ENCODE measurements around the gene LMCD1. TPM values are rescaled to one million over a fixed set of nuclear protein-coding genes. Genes with fewer than 3 reads are reported as not detected.

The LMCD1 gene
- polyA plus RNA-seq, 2 of the 4 experiments (the other 2 are of a cell fraction): 64.3 to 85.4 TPM

- Histone ChIP-seq H3K4me2 (no peak overlapping the region), H3K4me3 (no peak overlapping the region), H3K4me1 (peaks cover 14% of the 10 kb centered on the region; the same call in 2 of the 3 replicates), H3K27ac (no peak overlapping the region), H3K9me3 (no peaks in the 10 kb centered on the region)
- ATAC-seq: no peak
- no peak for FAIRE-seq
- TF ChIP-seq RARB (CRISPR knock-in tag; IDR thresholded peaks at IDR 0.05) (no peak), CHD2 (IDR thresholded peaks at IDR 0.05; ENCODE audit: low read length, partially characterized antibody) (no peak), MYC (IDR thresholded peaks at IDR 0.05; ENCODE audit: borderline replicate concordance, low read length) (no peak), SMC3 (IDR thresholded peaks at IDR 0.05) (no peak), ZNF302 (CRISPR knock-in tag; IDR thresholded peaks at IDR 0.05) (no peak), HOXA7 (CRISPR knock-in tag; IDR thresholded peaks at IDR 0.05) (no peak), KDM5A (IDR thresholded peaks at IDR 0.05) (no peak), CEBPB (IDR thresholded peaks at IDR 0.05) (no peak), TP53 (CRISPR knock-in tag; IDR thresholded peaks at IDR 0.05) (no peak), FOSL2 (IDR thresholded peaks at IDR 0.05) (no peak), FOSL2 (CRISPR knock-in tag; IDR thresholded peaks at IDR 0.05) (no peak), HDAC2 (IDR thresholded peaks at IDR 0.05) (no peak), REST (IDR thresholded peaks at IDR 0.05) (no peak), HOXB5 (CRISPR knock-in tag; IDR thresholded peaks at IDR 0.05) (no peak), SREBF2 (IDR thresholded peaks at IDR 0.05) (no peak), FOSB (CRISPR knock-in tag; IDR thresholded peaks at IDR 0.05) (no peak), POLR2A (IDR thresholded peaks at IDR 0.05; ENCODE audit: low read length) (no peak), KDM1A (IDR thresholded peaks at IDR 0.05; ENCODE audit: low read depth) (no peak), CBX2 (IDR thresholded peaks at IDR 0.05; ENCODE audit: borderline replicate concordance, low read depth) (no peak)
- TF ChIP-seq, protein P1, sequence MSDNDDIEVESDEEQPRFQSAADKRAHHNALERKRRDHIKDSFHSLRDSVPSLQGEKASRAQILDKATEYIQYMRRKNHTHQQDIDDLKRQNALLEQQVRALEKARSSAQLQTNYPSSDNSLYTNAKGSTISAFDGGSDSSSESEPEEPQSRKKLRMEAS (IDR thresholded peaks at IDR 0.05): no peak
- TF ChIP-seq, protein P2, sequence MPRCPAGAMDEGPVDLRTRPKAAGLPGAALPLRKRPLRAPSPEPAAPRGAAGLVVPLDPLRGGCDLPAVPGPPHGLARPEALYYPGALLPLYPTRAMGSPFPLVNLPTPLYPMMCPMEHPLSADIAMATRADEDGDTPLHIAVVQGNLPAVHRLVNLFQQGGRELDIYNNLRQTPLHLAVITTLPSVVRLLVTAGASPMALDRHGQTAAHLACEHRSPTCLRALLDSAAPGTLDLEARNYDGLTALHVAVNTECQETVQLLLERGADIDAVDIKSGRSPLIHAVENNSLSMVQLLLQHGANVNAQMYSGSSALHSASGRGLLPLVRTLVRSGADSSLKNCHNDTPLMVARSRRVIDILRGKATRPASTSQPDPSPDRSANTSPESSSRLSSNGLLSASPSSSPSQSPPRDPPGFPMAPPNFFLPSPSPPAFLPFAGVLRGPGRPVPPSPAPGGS (IDR thresholded peaks at IDR 0.05): no peak
- CTCF ChIA-PET: interaction anchor here (1.5 to 1.6 kb wide), 2 partner anchors 7 to 77 kb away, joined by 3 to 7 read pairs; no protein-coding TSS in a partner anchor
- DNase-seq (ENCODE audit: low read depth in 1 of 2, low spot score in 1 of 2): no peak
- 89% methylated on average over 3 of the region's 3 CpGs for WGBS (ENCODE audit: missing lambda C conversion rate)
- POLR2A ChIA-PET: no interaction called here
These were observed 17.5 kb downstream of the LMCD1 start for GRCh38 chr3:8519156-8519555.

- FAIRE-seq (no peak), ATAC-seq (no peak), DNase-seq (ENCODE audit: low read depth in 1 of 2, low spot score in 1 of 2) (no peak)
- no peak overlapping the region for H3K4me3 ChIP-seq
- no peaks in the 10 kb centered on the region for H3K9me3 ChIP-seq
- ChIA-PET CTCF (interaction anchor here (1.5 kb wide), 1 partner anchor 78 kb away, joined by 3 read pairs; no protein-coding TSS in a partner anchor), POLR2A (no interaction called here)
- H3K27ac ChIP-seq: no peak overlapping the region
- peaks cover 14% of the 10 kb centered on the region; the same call in 2 of the 3 replicates for H3K4me1 ChIP-seq
- no peak for TF ChIP-seq RAD21 (conservative IDR thresholded peaks at IDR 0.05 in 1 of 2, IDR thresholded peaks at IDR 0.05 in 1 of 2)
- no peak for TF ChIP-seq ELK1 (IDR thresholded peaks at IDR 0.05; ENCODE audit: low read depth, low read length)
- no peak for TF ChIP-seq HOXB13 (CRISPR knock-in tag; IDR thresholded peaks at IDR 0.05; ENCODE audit: low read depth)
- no peak for TF ChIP-seq ZNF302 (CRISPR knock-in tag; IDR thresholded peaks at IDR 0.05)
- no peak for TF ChIP-seq ZFP36 (IDR thresholded peaks at IDR 0.05; ENCODE audit: borderline replicate concordance, partially characterized antibody)
- no peak for TF ChIP-seq MYC (IDR thresholded peaks at IDR 0.05; ENCODE audit: borderline replicate concordance, low read length)
- WGBS (ENCODE audit: missing lambda C conversion rate): 84% methylated on average over 2 of the region's 2 CpGs
- no peak overlapping the region for H3K4me2 ChIP-seq
These were observed 18.3 kb downstream of the LMCD1 start for GRCh38 chr3:8519774-8520448.
